AG09309 (cell line): Measurements from ENCODE around the gene ACTN1.

ENCODE experiments used
- DNase-seq: peaks from one replicate; pipeline ENCODE4 v3.0.0-alpha.2; 2010; ENCODE audit warnings: low read depth
- H3K4me3 ChIP-seq: 2 replicates; pipeline ENCODE4 v1.5.1; 2011; ENCODE audit warnings: mild to moderate bottlenecking, low read depth, low read length, moderate library complexity; ENCODE audit not compliant: control insufficient read depth
- TF ChIP-seq, protein P1 (sequence below): IDR thresholded peaks from 2 replicates; pipeline ENCODE4 v1.5.1; 2011; ENCODE audit warnings: mild to moderate bottlenecking, low read depth, low read length, inconsistent platforms; ENCODE audit not compliant: insufficient read depth, control insufficient read depth; ENCODE audit errors: missing control alignments

ACTN1 gene

DNA sequence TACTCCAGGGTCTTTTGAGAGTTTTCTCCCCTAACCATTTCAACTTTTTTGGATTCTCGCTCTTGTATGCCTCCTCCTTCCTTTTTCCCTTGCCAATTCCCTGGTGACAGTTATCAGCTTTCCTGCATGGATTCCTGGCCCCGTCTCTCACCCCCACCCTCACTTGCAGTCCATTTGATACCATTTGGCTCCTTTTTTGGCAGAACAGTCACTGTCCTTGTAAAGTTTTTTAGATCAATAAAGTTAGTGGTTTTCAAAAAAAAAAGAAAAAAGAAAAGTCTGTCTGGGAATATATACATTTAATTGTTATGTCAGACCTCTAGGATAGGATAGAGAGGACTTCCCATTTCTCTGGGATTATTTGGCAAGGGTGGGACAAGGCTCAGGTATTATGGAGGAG, 42.1 kb downstream of the ACTN1 start:
- H3K4me3 ChIP-seq: no peak overlapping the region
- DNase-seq: no peak
- TF ChIP-seq, protein P1, sequence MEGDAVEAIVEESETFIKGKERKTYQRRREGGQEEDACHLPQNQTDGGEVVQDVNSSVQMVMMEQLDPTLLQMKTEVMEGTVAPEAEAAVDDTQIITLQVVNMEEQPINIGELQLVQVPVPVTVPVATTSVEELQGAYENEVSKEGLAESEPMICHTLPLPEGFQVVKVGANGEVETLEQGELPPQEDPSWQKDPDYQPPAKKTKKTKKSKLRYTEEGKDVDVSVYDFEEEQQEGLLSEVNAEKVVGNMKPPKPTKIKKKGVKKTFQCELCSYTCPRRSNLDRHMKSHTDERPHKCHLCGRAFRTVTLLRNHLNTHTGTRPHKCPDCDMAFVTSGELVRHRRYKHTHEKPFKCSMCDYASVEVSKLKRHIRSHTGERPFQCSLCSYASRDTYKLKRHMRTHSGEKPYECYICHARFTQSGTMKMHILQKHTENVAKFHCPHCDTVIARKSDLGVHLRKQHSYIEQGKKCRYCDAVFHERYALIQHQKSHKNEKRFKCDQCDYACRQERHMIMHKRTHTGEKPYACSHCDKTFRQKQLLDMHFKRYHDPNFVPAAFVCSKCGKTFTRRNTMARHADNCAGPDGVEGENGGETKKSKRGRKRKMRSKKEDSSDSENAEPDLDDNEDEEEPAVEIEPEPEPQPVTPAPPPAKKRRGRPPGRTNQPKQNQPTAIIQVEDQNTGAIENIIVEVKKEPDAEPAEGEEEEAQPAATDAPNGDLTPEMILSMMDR: no peak

DNA sequence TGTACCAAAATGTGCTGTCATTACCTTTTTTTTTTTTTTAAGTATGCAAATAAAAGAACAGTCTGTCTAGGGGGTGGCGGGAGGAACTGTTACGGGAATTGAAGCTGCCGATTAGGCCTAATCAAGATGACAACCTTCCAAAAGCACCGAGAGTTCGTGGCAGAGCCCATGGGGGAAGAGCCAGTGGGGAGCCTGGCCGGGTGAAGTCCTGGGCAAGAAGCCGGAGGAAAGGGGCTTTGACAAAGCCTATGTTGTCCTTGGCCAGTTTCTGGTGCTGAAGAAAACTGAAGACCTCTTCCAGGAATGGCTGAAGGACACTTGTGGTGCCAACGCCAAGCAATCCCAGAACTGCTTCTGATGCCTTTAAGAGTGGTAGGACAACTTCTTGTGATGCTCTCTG, 42.6 kb downstream of the ACTN1 start:
- no peak overlapping the region for H3K4me3 ChIP-seq
- DNase-seq: no peak
- TF ChIP-seq, protein P1: no peak

DNA sequence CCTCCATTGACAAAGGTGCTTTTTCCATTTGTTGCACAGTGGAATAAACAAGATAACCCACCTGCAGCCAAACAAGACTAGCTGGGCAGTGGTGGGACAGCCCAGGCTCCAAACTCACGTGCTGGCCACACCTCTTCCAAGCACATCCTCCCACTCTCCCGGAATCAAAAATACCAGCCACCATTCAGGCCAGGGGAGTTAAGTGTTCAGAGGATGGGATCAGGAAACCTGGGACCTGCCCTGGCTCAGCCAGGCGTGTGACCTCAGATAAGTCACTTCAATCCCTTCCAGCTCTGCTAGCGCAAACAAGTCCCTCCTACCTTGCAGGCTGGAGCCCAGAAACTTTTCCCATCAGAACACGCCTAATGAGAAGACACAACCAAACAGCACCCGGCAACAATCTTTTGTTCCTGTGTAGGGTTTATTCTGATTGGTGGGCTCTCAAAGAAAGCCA, 43.3 kb downstream of the ACTN1 start:
- no peak overlapping the region for H3K4me3 ChIP-seq
- no peak for DNase-seq
- TF ChIP-seq, protein P1: no peak

DNA sequence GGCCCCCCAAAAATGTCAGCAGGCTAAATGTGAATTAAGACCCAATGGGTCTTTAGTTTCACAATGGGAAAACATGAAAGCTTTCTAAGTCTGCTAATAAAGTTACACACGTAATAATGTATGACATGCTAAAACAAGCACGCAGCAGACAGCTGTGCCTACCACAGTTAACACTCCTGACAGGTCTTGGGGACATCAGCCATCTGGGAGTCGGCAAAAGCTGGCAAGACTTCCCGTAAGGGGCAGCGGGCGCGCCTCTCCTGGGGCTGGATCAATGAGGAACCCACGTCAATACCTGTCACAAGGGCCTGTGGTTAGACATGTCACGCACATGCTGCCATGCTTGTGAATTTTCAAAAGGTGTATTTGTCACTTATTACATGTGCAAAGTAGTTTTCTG, 45.0 kb downstream of the ACTN1 start:
- no peak overlapping the region for H3K4me3 ChIP-seq
- TF ChIP-seq, protein P1: no peak
- no peak for DNase-seq

DNA sequence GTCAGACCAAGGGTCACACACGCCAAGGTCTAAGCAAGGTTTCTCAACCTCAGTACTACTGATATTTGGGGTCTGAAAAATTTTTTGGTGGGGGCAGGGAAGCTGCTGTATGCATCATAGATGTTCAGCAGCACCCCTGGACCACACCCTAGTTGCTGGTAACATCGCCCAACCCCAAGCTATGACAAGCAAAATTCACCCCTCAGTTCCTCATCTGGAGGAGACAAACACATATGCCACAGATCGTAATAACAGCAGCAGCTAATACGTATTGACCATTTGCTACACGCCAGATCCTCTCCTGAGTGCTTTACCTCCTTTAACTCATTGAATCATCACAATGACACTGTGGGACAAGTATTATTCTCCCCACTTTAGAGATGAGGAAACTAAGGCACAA, 46.4 kb downstream of the ACTN1 start:
- DNase-seq: no peak
- H3K4me3 ChIP-seq: no peak overlapping the region
- TF ChIP-seq, protein P1: no peak

DNA sequence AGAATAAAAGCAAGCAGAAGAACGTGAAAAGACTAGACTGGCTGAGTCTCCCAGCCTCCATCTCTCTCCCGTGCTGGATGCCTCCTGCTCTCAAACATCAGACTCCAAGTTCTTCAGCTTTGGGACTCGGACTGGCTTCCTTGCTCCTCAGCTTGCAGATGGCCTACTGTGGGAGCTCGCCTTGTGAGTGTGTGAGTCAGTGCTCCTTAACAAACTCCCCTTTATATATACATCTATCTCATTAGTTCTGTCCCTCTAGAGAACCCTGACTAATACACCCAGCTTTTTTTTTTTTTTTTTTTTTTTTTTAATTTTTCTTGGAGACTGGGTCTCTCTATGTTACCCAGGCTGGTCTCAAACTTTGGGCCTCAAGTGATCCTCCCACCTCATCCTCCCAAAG, 46.9 kb downstream of the ACTN1 start:
- TF ChIP-seq, protein P1: no peak
- no peak for DNase-seq
- H3K4me3 ChIP-seq: no peak overlapping the region

DNA sequence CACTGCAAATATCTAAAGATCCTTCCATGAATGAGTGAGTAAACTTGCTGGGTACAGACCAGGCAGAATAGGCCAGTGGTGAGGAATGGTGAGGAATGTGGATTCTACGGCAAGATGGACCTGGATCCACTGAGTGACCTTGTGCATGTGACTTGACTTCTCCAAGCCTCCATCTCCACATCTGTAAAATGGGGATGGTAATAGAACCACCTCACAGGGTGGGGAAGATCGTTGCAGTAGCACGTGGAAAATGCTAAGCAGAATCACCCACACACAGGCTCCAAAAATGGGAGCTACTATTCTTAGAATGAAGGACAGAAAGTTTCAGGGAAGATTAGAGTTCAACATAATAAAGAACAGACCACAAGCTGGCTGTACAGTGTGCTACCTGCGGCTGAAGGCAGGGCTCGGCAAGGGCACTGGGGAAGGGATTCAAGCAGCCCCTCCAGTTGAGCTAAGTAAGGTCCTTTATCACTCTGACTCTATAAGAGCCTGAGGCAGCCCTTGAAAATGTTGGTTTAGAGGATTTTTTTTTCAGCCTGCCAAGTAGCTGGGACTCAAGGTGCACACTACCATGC, 47.5 kb downstream of the ACTN1 start:
- no peak overlapping the region for H3K4me3 ChIP-seq
- TF ChIP-seq, protein P1: no peak
- no peak for DNase-seq
